HepG2 (cell line): ENCODE results near the gene TTC5. TPM values are rescaled to one million over a fixed set of nuclear protein-coding genes. Genes with fewer than 3 reads are reported as not detected.

Experiments used
- IKZF1 ChIP-seq: fragments of 450-650 bp; IDR thresholded peaks from 2 replicates; pipeline ENCODE4 v1.7.1; 2016
- JDP2 ChIP-seq: sonication (generic); formaldehyde crosslinking; IDR thresholded peaks from 2 replicates; pipeline ENCODE4 v1.8.1; 2022; ENCODE audit warnings: missing genetic modification reagents, borderline replicate concordance
- SIN3A ChIP-seq: IDR thresholded peaks from 2 replicates; pipeline ENCODE4 v1.6.1; 2011; ENCODE audit warnings: low read depth, mild to moderate bottlenecking, control low read depth, low read length, borderline replicate concordance
- SP140L ChIP-seq: sonication (generic); formaldehyde crosslinking; IDR thresholded peaks from 2 replicates; pipeline ENCODE4 v1.4.0; 2020; ENCODE audit warnings: missing genetic modification reagents, borderline replicate concordance
- SP2 ChIP-seq: sonication (generic); formaldehyde crosslinking; IDR thresholded peaks from 2 replicates; pipeline ENCODE4 v1.5.1; 2020; ENCODE audit warnings: mild to moderate bottlenecking, missing genetic modification reagents
- TARDBP ChIP-seq: sonication (generic); formaldehyde crosslinking; IDR thresholded peaks from 2 replicates; pipeline ENCODE4 v1.8.0; 2022; ENCODE audit warnings: mild to moderate bottlenecking, missing genetic modification reagents
- ZBTB21 ChIP-seq: sonication (generic); formaldehyde crosslinking; IDR thresholded peaks from 2 replicates; pipeline ENCODE4 v1.4.0; 2020; ENCODE audit warnings: missing genetic modification reagents
- ZBTB26 ChIP-seq: IDR thresholded peaks from 2 replicates; pipeline ENCODE4 v1.6.1; 2016; ENCODE audit warnings: missing compliant biosample characterization, missing genetic modification reagents, borderline replicate concordance
- ZBTB34 ChIP-seq: sonication (generic); formaldehyde crosslinking; IDR thresholded peaks from 2 replicates; pipeline ENCODE4 v1.8.0; 2022; ENCODE audit warnings: mild to moderate bottlenecking, missing genetic modification reagents
- ZBTB44 ChIP-seq: sonication (generic); formaldehyde crosslinking; IDR thresholded peaks from 2 replicates; pipeline ENCODE4 v1.4.0; 2020; ENCODE audit warnings: missing genetic modification reagents
- ZBTB7B ChIP-seq: sonication (generic); formaldehyde crosslinking; IDR thresholded peaks from 2 replicates; pipeline ENCODE4 v1.4.0; 2020; ENCODE audit warnings: missing genetic modification reagents
- ZC3H4 ChIP-seq: sonication (generic); formaldehyde crosslinking; IDR thresholded peaks from 2 replicates; pipeline ENCODE4 v1.4.0; 2020; ENCODE audit warnings: missing genetic modification reagents, borderline replicate concordance
- ZFY ChIP-seq: sonication (generic); formaldehyde crosslinking; IDR thresholded peaks from 2 replicates; pipeline ENCODE4 v1.4.0; 2020; ENCODE audit warnings: missing genetic modification reagents
- ZHX1 ChIP-seq: sonication (generic); formaldehyde crosslinking; IDR thresholded peaks from 2 replicates; pipeline ENCODE4 v1.8.1; 2022; ENCODE audit warnings: low read depth, mild to moderate bottlenecking, missing genetic modification reagents
- ZNF101 ChIP-seq: sonication (generic); formaldehyde crosslinking; IDR thresholded peaks from 2 replicates; pipeline ENCODE4 v1.4.0; 2020; ENCODE audit warnings: mild to moderate bottlenecking, low read depth, missing genetic modification reagents, borderline replicate concordance
- ZNF12 ChIP-seq: sonication (generic); formaldehyde crosslinking; IDR thresholded peaks from 2 replicates; pipeline ENCODE4 v1.5.0; 2020; ENCODE audit warnings: missing genetic modification reagents
- ZNF317 ChIP-seq: sonication (generic); formaldehyde crosslinking; IDR thresholded peaks from 2 replicates; pipeline ENCODE4 v1.5.0; 2020; ENCODE audit warnings: mild to moderate bottlenecking, missing genetic modification reagents
- ZNF563 ChIP-seq: sonication (generic); formaldehyde crosslinking; IDR thresholded peaks from 2 replicates; pipeline ENCODE4 v1.8.0; 2022; ENCODE audit warnings: mild to moderate bottlenecking, moderate library complexity, missing genetic modification reagents
- ZNF660 ChIP-seq: sonication (generic); formaldehyde crosslinking; IDR thresholded peaks from 2 replicates; pipeline ENCODE4 v1.5.1; 2020; ENCODE audit warnings: mild to moderate bottlenecking, low read depth, missing genetic modification reagents, borderline replicate concordance
- ZNF710 ChIP-seq: sonication (generic); formaldehyde crosslinking; IDR thresholded peaks from 2 replicates; pipeline ENCODE4 v1.5.0; 2020; ENCODE audit warnings: mild to moderate bottlenecking, missing genetic modification reagents, borderline replicate concordance
- ZNF879 ChIP-seq: sonication (generic); formaldehyde crosslinking; IDR thresholded peaks from 2 replicates; pipeline ENCODE4 v1.8.1; 2023; ENCODE audit warnings: missing genetic modification reagents
- polyA plus RNA-seq, 8 experiments: library from polyadenylated mRNA; depleted of rRNA in 3 of 8; stranded (reverse) in 7 of 8; unstranded in 1 of 8; fragments of >200 nt; fragmentation: Illumina TruSeq in 4 of 8; extraction: Trizol in 4 of 8; gene quantifications; 2 replicates each; pipeline versions ENCODE4 v1.2.1 to v1.2.3, GENCODE V29; 2011 to 2016; ENCODE audit warnings: low read depth in 4 of 8, missing spikeins in 1 of 8, mixed read lengths in 1 of 8; ENCODE audit not compliant: insufficient read depth in 1 of 8
- total RNA-seq, 5 experiments: library from RNA; depleted of rRNA; stranded (reverse); fragments of >200 nt; fragmentation: Illumina TruSeq; extraction: Trizol; gene quantifications; 2 replicates each; pipeline ENCODE4 v1.2.3, GENCODE V29; 2016; ENCODE audit warnings: low read depth in 1 of 5

TTC5 gene
- total and polyA plus RNA-seq, 2 of the 13 experiments (the other 11 are each of a cell fraction or from before 2014, with no cell fraction given) = 8.7 to 28.5 TPM

GRCh38 chr14:20332788-20333493, 27.2 kb upstream of the TTC5 start, which contains the start of gene CCNB1IP1 (continued):
- no peak for TF ChIP-seq ZBTB26 (CRISPR knock-in tag)
- no peak for TF ChIP-seq ZC3H4
- TF ChIP-seq ZFY = peak; percentile 80; the same call in 1 of the 2 replicates
- TF ChIP-seq ZNF317 (CRISPR knock-in tag) = no peak
- TF ChIP-seq IKZF1 = no peak
- TF ChIP-seq ZNF563 (CRISPR knock-in tag) = 0 out of 2 replicates have a peak, but pooled peaks have one; percentile 57
- no peak for TF ChIP-seq SP140L
- no peak for TF ChIP-seq JDP2 (CRISPR knock-in tag)
- peak; percentile 52; the same call in 1 of the 2 replicates for TF ChIP-seq SP2 (CRISPR knock-in tag)
- no peak for TF ChIP-seq ZHX1 (CRISPR knock-in tag)
- TF ChIP-seq ZNF101 (CRISPR knock-in tag) = no peak
- TF ChIP-seq ZBTB7B = no peak
- TF ChIP-seq ZNF879 (CRISPR knock-in tag) = no peak; the same call in 1 of the 2 replicates
- TF ChIP-seq ZBTB44 (CRISPR knock-in tag) = no peak; the same call in 1 of the 2 replicates
- TF ChIP-seq ZBTB21 (CRISPR knock-in tag) = no peak
- no peak for TF ChIP-seq ZNF710 (CRISPR knock-in tag)
- peak; percentile 20; the same call in 1 of the 2 replicates for TF ChIP-seq TARDBP
- TF ChIP-seq SIN3A = peak; percentile 79
- TF ChIP-seq ZNF660 = no peak
- 0 out of 2 replicates have a peak, but pooled peaks have one; percentile 8 for TF ChIP-seq ZBTB34 (CRISPR knock-in tag)
- no peak for TF ChIP-seq ZNF12 (CRISPR knock-in tag)
